Stimulated activated CD8-positive, alpha-beta memory T cell treated with anti-CD3 and anti-CD28 coated beads, Interleukin-4, amount 100 ng/mL, for 48 hours (primary cell): ENCODE measurements around the gene ZNF628.
"Not testable (repeated sequence)": the region's sequence is repeated elsewhere in the genome, so short reads cannot be mapped to it uniquely, and the experiment has no call there.

Source experiments
- DNase-seq: peaks from one replicate; pipeline ENCODE4 v3.0.0-alpha.2; 2020

The ZNF628 gene

GRCh38 chr19:55486043-55486970 is 9.9 kb downstream of the ZNF628 start:
- no peak for DNase-seq

GRCh38 chr19:55486971-55487923 is 10.8 kb downstream of the ZNF628 start:
- DNase-seq, result peak; percentile 75

- no peak for DNase-seq
Measured at GRCh38 chr19:55487924-55488687, 11.7 kb downstream of the ZNF628 start, which contains the start of gene SSC5D. Gene SSC5D (plus strand): TSS chr19:55488436. CDS start chr19:55488590, 154 bp downstream.

GRCh38 chr19:55488986-55489710 is 12.7 kb downstream of the ZNF628 start:
- DNase-seq, result no peak

- no peak for DNase-seq
Measured at GRCh38 chr19:55489711-55490477, 13.5 kb downstream of the ZNF628 start.

GRCh38 chr19:55490478-55491432 is 14.3 kb downstream of the ZNF628 start:
- no peak for DNase-seq

- DNase-seq, result no peak
Measured at GRCh38 chr19:55491546-55492360, 15.3 kb downstream of the ZNF628 start.

- no peak for DNase-seq
Measured at GRCh38 chr19:55492362-55492944, 16.0 kb downstream of the ZNF628 start.

GRCh38 chr19:55493052-55493644 is 16.7 kb downstream of the ZNF628 start:
- no peak for DNase-seq

- no peak for DNase-seq
Measured at GRCh38 chr19:55493645-55494171, 17.3 kb downstream of the ZNF628 start.

- DNase-seq, result no peak
Measured at GRCh38 chr19:55494172-55494761, 17.9 kb downstream of the ZNF628 start.

- no peak for DNase-seq
Measured at GRCh38 chr19:55495646-55496349, 19.4 kb downstream of the ZNF628 start.

GRCh38 chr19:55496820-55497219 is 20.4 kb downstream of the ZNF628 start:
- not testable (repeated sequence) for DNase-seq

- DNase-seq, result no peak
Measured at GRCh38 chr19:55497763-55498162, 21.3 kb downstream of the ZNF628 start.

- no peak for DNase-seq
Measured at GRCh38 chr19:55498246-55498840, 21.9 kb downstream of the ZNF628 start.

- DNase-seq, result no peak
Measured at GRCh38 chr19:55500368-55500952, 24.0 kb downstream of the ZNF628 start.
